GM11168 (cell line): Measurements from ENCODE around the gene FAXDC2.
"Not testable (repeated sequence)": the region's sequence is repeated elsewhere in the genome, so short reads cannot be mapped to it uniquely, and the experiment has no call there.

Source experiments
- in situ Hi-C: fragments of 300-500 bp; cut with MboI; formaldehyde crosslinking; loops from one replicate; pipeline ENCODE4 v1.12.0; 2022; ENCODE audit warnings: low sequenced_read_pairs; ENCODE audit not compliant: unreplicated experiment

The FAXDC2 gene

GRCh38 chr5:154835701-154836052 is 14.7 kb downstream of the FAXDC2 start:
- in situ Hi-C loops, result not testable (repeated sequence)

GRCh38 chr5:154834053-154834452 is 16.4 kb downstream of the FAXDC2 start:
- in situ Hi-C loops, result no loop called here

- in situ Hi-C loops, result not testable (repeated sequence)
Observed at GRCh38 chr5:154832804-154833203, 17.6 kb downstream of the FAXDC2 start.

- in situ Hi-C loops, result no loop called here
Observed at GRCh38 chr5:154831451-154831850, 19.0 kb downstream of the FAXDC2 start.

GRCh38 chr5:154830596-154830995 is 19.8 kb downstream of the FAXDC2 start:
- in situ Hi-C loops, result no loop called here

- in situ Hi-C loops, result no loop called here
Observed at GRCh38 chr5:154830219-154830595, 20.2 kb downstream of the FAXDC2 start.

GRCh38 chr5:154829589-154830218 is 20.7 kb downstream of the FAXDC2 start:
- in situ Hi-C loops, result no loop called here

- in situ Hi-C loops, result no loop called here
Observed at GRCh38 chr5:154829181-154829588, 21.2 kb downstream of the FAXDC2 start.

GRCh38 chr5:154824070-154824469 is 26.3 kb downstream of the FAXDC2 start:
- in situ Hi-C loops, result no loop called here

- in situ Hi-C loops, result no loop called here
Observed at GRCh38 chr5:154823605-154824004, 26.8 kb downstream of the FAXDC2 start.

- in situ Hi-C loops, result not testable (repeated sequence)
Observed at GRCh38 chr5:154822896-154823295, 27.5 kb downstream of the FAXDC2 start.

- in situ Hi-C loops, result no loop called here
Observed at GRCh38 chr5:154820383-154820782, 30.0 kb downstream of the FAXDC2 start.

- in situ Hi-C loops, result no loop called here
Observed at GRCh38 chr5:154819546-154819945, 30.9 kb downstream of the FAXDC2 start.

- in situ Hi-C loops, result no loop called here
Observed at GRCh38 chr5:154818471-154819116, 31.8 kb downstream of the FAXDC2 start.

GRCh38 chr5:154817815-154818214 is 32.6 kb downstream of the FAXDC2 start:
- in situ Hi-C loops, result no loop called here

- in situ Hi-C loops, result no loop called here
Observed at GRCh38 chr5:154816891-154817492, 33.4 kb downstream of the FAXDC2 start.

- in situ Hi-C loops, result no loop called here
Observed at GRCh38 chr5:154815684-154816247, 34.6 kb downstream of the FAXDC2 start.

- in situ Hi-C loops, result no loop called here
Observed at GRCh38 chr5:154815025-154815424, 35.4 kb downstream of the FAXDC2 start.

- in situ Hi-C loops, result no loop called here
Observed at GRCh38 chr5:154813736-154814135, 36.7 kb downstream of the FAXDC2 start.

- in situ Hi-C loops, result no loop called here
Observed at GRCh38 chr5:154813158-154813557, 37.2 kb downstream of the FAXDC2 start.

- in situ Hi-C loops, result no loop called here
Observed at GRCh38 chr5:154811653-154812465, 38.5 kb downstream of the FAXDC2 start.
